K562 (cell line): ENCODE measurements around the gene AVPR1B. TPM values are rescaled to one million over a fixed set of nuclear protein-coding genes. Genes with fewer than 3 reads are reported as not detected.

ENCODE experiments used
- ATAC-seq: fragments of 200-7000 bp; cut with Tn5 transposase; 3 replicates; pipeline ENCODE4 v1.9.1; 2020; ENCODE audit warnings: moderate library complexity
- BruUV-seq: library from RNA; stranded (reverse); fragments of 400-500 nt; replicated peaks from 2 replicates; lab custom pipeline; 2021; lab: Mats Ljungman, UMichigan
- CTCF ChIA-PET: fragments of 300-600 bp; formaldehyde crosslinking; extraction: SDS; loops from one replicate; lab custom pipeline; 2021; ENCODE audit warnings: low intra/inter-chr PET ratio; lab: Yijun Ruan, JAX
- POLR2A ChIA-PET: fragments of 300-600, 350-650 bp; sonication (Branson Sonifier 250); formaldehyde crosslinking; extraction: SDS; loops from one replicate; lab custom pipeline; 2021; ENCODE audit warnings: antibody characterized with exemption, inconsistent platforms; lab: Yijun Ruan, JAX
- DNase-seq, 4 experiments: peaks; one replicate each; pipeline versions ENCODE4 v3.0.0 to v3.0.0-alpha.2; 2011 to 2018; ENCODE audit warnings: low spot score in 3 of 4, mixed read lengths in 3 of 4; ENCODE audit errors: extremely low read depth in 1 of 4
- FAIRE-seq: peaks from 2 replicates; lab custom pipeline; 2011; peaks lifted over from hg19 to GRCh38; lab: Jason Lieb, UNC
- H2AFZ ChIP-seq: 2 replicates; pipeline ENCODE4 v1.6.0; 2011; ENCODE audit warnings: low read depth, low read length, control low read depth, inconsistent platforms
- H3K27ac ChIP-seq: fragments of 200-600 bp; 3 replicates; pipeline ENCODE4 v1.8.0; 2011; ENCODE audit warnings: low read depth, mild to moderate bottlenecking, control low read depth, inconsistent platforms, low read length, moderate library complexity, mixed read lengths; ENCODE audit errors: extremely low read depth
- H3K27me3 ChIP-seq, 2 experiments: fragments of 300-600 bp in 1 of 2; 2 replicates in 1 of 2; 3 replicates in 1 of 2; pipeline versions ENCODE4 v1.6.0 to v1.8.0; 2011; ENCODE audit warnings: inconsistent platforms in 2 of 2, low read length in 2 of 2, mild to moderate bottlenecking in 1 of 2, mixed read lengths in 1 of 2, moderate library complexity in 1 of 2; ENCODE audit not compliant: control insufficient read depth in 2 of 2, insufficient read depth in 2 of 2
- H3K36me3 ChIP-seq: fragments of 300-600 bp; 3 replicates; pipeline ENCODE4 v1.8.0; 2011; ENCODE audit warnings: mild to moderate bottlenecking, low read length, inconsistent platforms; ENCODE audit not compliant: control insufficient read depth, insufficient read depth
- H3K4me1 ChIP-seq, 2 experiments: fragments of 200-600 bp in 1 of 2; replicated peaks in 1 of 2; 2 replicates in 1 of 2; 3 replicates in 1 of 2; pipeline versions ENCODE4 v1.5.1 to v1.8.0; 2011; ENCODE audit warnings: inconsistent platforms in 2 of 2, low read length in 2 of 2, mild to moderate bottlenecking in 1 of 2, mixed read lengths in 1 of 2, moderate library complexity in 1 of 2; ENCODE audit not compliant: control insufficient read depth in 2 of 2, insufficient read depth in 2 of 2
- H3K4me2 ChIP-seq: 2 replicates; pipeline ENCODE4 v1.6.1; 2011; ENCODE audit warnings: low read length, control low read depth, inconsistent platforms, mixed read lengths; ENCODE audit not compliant: insufficient read depth
- H3K4me3 ChIP-seq: fragments of 200-600 bp; sonication (generic), shearing (Covaris generic); 2 replicates; pipeline ENCODE4 v1.5.1; 2016; ENCODE audit warnings: control low read depth, inconsistent platforms
- H3K79me2 ChIP-seq: fragments of 200-600 bp; 3 replicates; pipeline ENCODE4 v1.8.0; 2011; ENCODE audit warnings: low read length, inconsistent platforms; ENCODE audit not compliant: control insufficient read depth, insufficient read depth
- H3K9ac ChIP-seq, 2 experiments: 2 replicates each; pipeline versions ENCODE4 v1.6.0 to v1.6.1; 2011; ENCODE audit warnings: low read depth in 2 of 2, low read length in 2 of 2, control low read depth in 1 of 2, inconsistent platforms in 1 of 2, mild to moderate bottlenecking in 1 of 2, mixed read lengths in 1 of 2; ENCODE audit not compliant: insufficient read depth in 1 of 2
- H3K9me1 ChIP-seq: one replicate; pipeline ENCODE4 v1.6.0; 2011; ENCODE audit warnings: inconsistent platforms, mild to moderate bottlenecking, low read length, moderate library complexity; ENCODE audit not compliant: control insufficient read depth, insufficient read depth
- H3K9me3 ChIP-seq: replicated peaks from 2 replicates; pipeline ENCODE4 v1.5.1; 2011; ENCODE audit warnings: low read depth, low read length, inconsistent platforms; ENCODE audit not compliant: control insufficient read depth, insufficient read depth
- H4K20me1 ChIP-seq: replicated peaks from 2 replicates; pipeline ENCODE4 v1.6.1; 2011; ENCODE audit warnings: low read length, inconsistent platforms, mixed read lengths; ENCODE audit not compliant: control insufficient read depth, insufficient read depth
- MEF2D ChIP-seq: conservative IDR thresholded peaks from 2 replicates; pipeline ENCODE4 v1.6.1; 2016; ENCODE audit warnings: low read depth, missing genetic modification characterization, missing compliant biosample characterization
- NRF1 ChIP-seq, 2 experiments: fragments of 450-650 bp; IDR thresholded peaks in 1 of 2; conservative IDR thresholded peaks in 1 of 2; 2 replicates each; pipeline ENCODE4 v1.6.1; 2014; ENCODE audit warnings: mild to moderate bottlenecking in 2 of 2
- TRIM28 ChIP-seq: fragments of 450-650 bp; IDR thresholded peaks from 2 replicates; pipeline ENCODE4 v1.6.1; 2017
- ZNF324 ChIP-seq: fragments of 250-450 bp; sonication (Bioruptor Pico); IDR thresholded peaks from 2 replicates; pipeline ENCODE4 v1.4.0; 2020; ENCODE audit warnings: mild to moderate bottlenecking
- WGBS: fragments of 100-300 bp; shearing (Covaris generic); methylation state at CpG from one replicate; pipeline ENCODE4 v1.1.6; 2016; ENCODE audit warnings: low coverage, mixed read lengths; ENCODE audit not compliant: insufficient coverage; ENCODE audit errors: missing lambda C conversion rate; 5-methylcytosine and 5-hydroxymethylcytosine counted together
- in situ Hi-C: fragments of 300-500 bp; cut with MboI; formaldehyde crosslinking; loops from 4 replicates; pipeline ENCODE4 v1.15.0; 2018; ENCODE audit warnings: inconsistent platforms, mixed read lengths
- intact Hi-C: fragments of 100-400 bp; cut with micrococcal nuclease; formaldehyde crosslinking; loops from 2 replicates; pipeline ENCODE4 v1.14.2; 2022
- polyA plus RNA-seq, 8 experiments: library from polyadenylated mRNA; depleted of rRNA in 4 of 8; stranded (reverse) in 5 of 8; unstranded in 3 of 8; fragments of >200 nt; fragmentation: Nextera tagmentation in 2 of 8; fragmentation: Illumina TruSeq in 1 of 8; extraction: Ambion mirVana in 2 of 8; extraction: Trizol in 1 of 8; gene quantifications; 2 replicates each; pipeline versions ENCODE4 v1.2.1 to v1.2.3, GENCODE V29; 2011 to 2014; ENCODE audit warnings: inconsistent platforms in 1 of 8, missing spikeins in 1 of 8
- total RNA-seq, 7 experiments: library from RNA; depleted of rRNA in 6 of 7; stranded (reverse); fragments of >200 nt in 6 of 7; fragmentation: Illumina TruSeq in 2 of 7; extraction: Trizol in 2 of 7; gene quantifications; 2 replicates each; pipeline versions ENCODE4 v1.2.1 to v1.2.3, GENCODE V29; 2011 to 2021; ENCODE audit warnings: low replicate concordance in 1 of 7
- TF ChIP-seq, protein P1 (sequence below): IDR thresholded peaks from 2 replicates; pipeline ENCODE4 v1.6.1; 2012; ENCODE audit warnings: low read depth, low read length, improper control_type of control experiment, borderline replicate concordance

AVPR1B gene
- total and polyA plus RNA-seq, 9 of the 15 experiments (the other 6 are each of a cell fraction or from before 2014, with no cell fraction given): not detected

DNA sequence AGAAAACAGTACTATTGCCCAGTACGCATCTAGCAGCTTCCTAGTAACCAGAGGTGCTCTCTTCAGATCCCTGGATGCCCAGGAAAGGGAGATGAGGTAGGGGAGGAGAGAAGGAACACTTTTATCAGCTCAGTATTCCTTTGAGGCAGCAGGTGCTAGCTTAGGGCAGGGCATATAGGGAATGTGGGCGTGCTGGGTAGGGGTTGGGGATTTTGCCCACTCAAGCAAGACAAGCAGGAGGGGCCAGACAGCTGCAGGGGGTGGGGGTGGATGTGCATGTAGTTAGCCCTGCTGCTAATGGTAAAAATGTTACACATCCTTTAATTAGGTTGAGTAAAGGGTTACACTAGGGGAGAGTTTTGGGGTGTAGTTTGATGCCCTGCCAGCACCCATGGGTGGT is 18.1 kb upstream of the AVPR1B start:
- Histone ChIP-seq H3K27ac (no peak overlapping the region), H2AFZ (no peak overlapping the region), H3K4me1 (no peaks in the 10 kb centered on the region), H3K4me2 (no peak overlapping the region), H4K20me1 (no peaks in the 10 kb centered on the region), H3K9me3 (no peaks in the 10 kb centered on the region), H3K9me1 (no peaks in the 10 kb centered on the region), H3K27me3 (peaks cover 19 to 47% of the 10 kb centered on the region in 2 experiments), H3K4me3 (no peak overlapping the region), H3K79me2 (no peaks in the 10 kb centered on the region), H3K36me3 (no peaks in the 10 kb centered on the region), H3K9ac (no peak overlapping the region)
- TF ChIP-seq NRF1 (conservative IDR thresholded peaks at IDR 0.05 in 1 of 2, IDR thresholded peaks at IDR 0.05 in 1 of 2) (no peak), ZNF324 (CRISPR knock-in tag) (no peak), TRIM28 (no peak), MEF2D (no peak)
- TF ChIP-seq, protein P1, sequence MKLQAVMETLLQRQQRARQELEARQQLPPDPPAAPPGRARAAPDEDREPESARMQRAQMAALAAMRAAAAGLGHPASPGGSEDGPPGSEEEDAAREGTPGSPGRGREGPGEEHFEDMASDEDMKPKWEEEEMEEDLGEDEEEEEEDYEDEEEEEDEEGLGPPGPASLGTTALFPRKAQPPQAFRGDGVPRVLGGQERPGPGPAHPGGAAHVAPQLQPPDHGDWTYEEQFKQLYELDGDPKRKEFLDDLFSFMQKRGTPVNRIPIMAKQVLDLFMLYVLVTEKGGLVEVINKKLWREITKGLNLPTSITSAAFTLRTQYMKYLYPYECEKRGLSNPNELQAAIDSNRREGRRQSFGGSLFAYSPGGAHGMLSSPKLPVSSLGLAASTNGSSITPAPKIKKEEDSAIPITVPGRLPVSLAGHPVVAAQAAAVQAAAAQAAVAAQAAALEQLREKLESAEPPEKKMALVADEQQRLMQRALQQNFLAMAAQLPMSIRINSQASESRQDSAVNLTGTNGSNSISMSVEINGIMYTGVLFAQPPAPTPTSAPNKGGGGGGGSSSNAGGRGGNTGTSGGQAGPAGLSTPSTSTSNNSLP: no peak
- intact Hi-C loops: no loop called here
- POLR2A ChIA-PET: interaction anchor here (1.2 kb wide), 1 partner anchor 9 kb away, joined by 3 read pairs; no protein-coding TSS in a partner anchor
- WGBS: 3% methylated on average over 2 of the region's 2 CpGs
- in situ Hi-C loops: no loop called here
- DNase-seq: no peak
- CTCF ChIA-PET: no interaction called here
- ATAC-seq: no peak
- BruUV-seq: no TSS peak
- no peak for FAIRE-seq
